K562 (cell line): ENCODE measurements around the gene OR7C2. TPM values are rescaled to one million over a fixed set of nuclear protein-coding genes. Genes with fewer than 3 reads are reported as not detected.
"Not testable (repeated sequence)": the region's sequence is repeated elsewhere in the genome, so short reads cannot be mapped to it uniquely, and the experiment has no call there.

Experiments
- ATAC-seq: fragments of 200-7000 bp; cut with Tn5 transposase; 3 replicates; pipeline ENCODE4 v1.9.1; 2020; ENCODE audit warnings: moderate library complexity
- BruUV-seq: library from RNA; stranded (reverse); fragments of 400-500 nt; replicated peaks from 2 replicates; lab custom pipeline; 2021; lab: Mats Ljungman, UMichigan
- CTCF ChIA-PET: fragments of 300-600 bp; formaldehyde crosslinking; extraction: SDS; loops from one replicate; lab custom pipeline; 2021; ENCODE audit warnings: low intra/inter-chr PET ratio; lab: Yijun Ruan, JAX
- POLR2A ChIA-PET: fragments of 300-600, 350-650 bp; sonication (Branson Sonifier 250); formaldehyde crosslinking; extraction: SDS; loops from one replicate; lab custom pipeline; 2021; ENCODE audit warnings: antibody characterized with exemption, inconsistent platforms; lab: Yijun Ruan, JAX
- DNase-seq, 4 experiments: peaks; one replicate each; pipeline versions ENCODE4 v3.0.0 to v3.0.0-alpha.2; 2011 to 2018; ENCODE audit warnings: low spot score in 3 of 4, mixed read lengths in 3 of 4; ENCODE audit errors: extremely low read depth in 1 of 4
- FAIRE-seq: peaks from 2 replicates; lab custom pipeline; 2011; peaks lifted over from hg19 to GRCh38; lab: Jason Lieb, UNC
- H2AFZ ChIP-seq: 2 replicates; pipeline ENCODE4 v1.6.0; 2011; ENCODE audit warnings: low read depth, low read length, control low read depth, inconsistent platforms
- H3K27ac ChIP-seq: fragments of 200-600 bp; 3 replicates; pipeline ENCODE4 v1.8.0; 2011; ENCODE audit warnings: low read depth, mild to moderate bottlenecking, control low read depth, inconsistent platforms, low read length, moderate library complexity, mixed read lengths; ENCODE audit errors: extremely low read depth
- H3K27me3 ChIP-seq, 2 experiments: fragments of 300-600 bp in 1 of 2; 2 replicates in 1 of 2; 3 replicates in 1 of 2; pipeline versions ENCODE4 v1.6.0 to v1.8.0; 2011; ENCODE audit warnings: inconsistent platforms in 2 of 2, low read length in 2 of 2, mild to moderate bottlenecking in 1 of 2, mixed read lengths in 1 of 2, moderate library complexity in 1 of 2; ENCODE audit not compliant: control insufficient read depth in 2 of 2, insufficient read depth in 2 of 2
- H3K36me3 ChIP-seq: fragments of 300-600 bp; 3 replicates; pipeline ENCODE4 v1.8.0; 2011; ENCODE audit warnings: mild to moderate bottlenecking, low read length, inconsistent platforms; ENCODE audit not compliant: control insufficient read depth, insufficient read depth
- H3K4me1 ChIP-seq, 2 experiments: fragments of 200-600 bp in 1 of 2; replicated peaks in 1 of 2; 2 replicates in 1 of 2; 3 replicates in 1 of 2; pipeline versions ENCODE4 v1.5.1 to v1.8.0; 2011; ENCODE audit warnings: inconsistent platforms in 2 of 2, low read length in 2 of 2, mild to moderate bottlenecking in 1 of 2, mixed read lengths in 1 of 2, moderate library complexity in 1 of 2; ENCODE audit not compliant: control insufficient read depth in 2 of 2, insufficient read depth in 2 of 2
- H3K4me2 ChIP-seq: 2 replicates; pipeline ENCODE4 v1.6.1; 2011; ENCODE audit warnings: low read length, control low read depth, inconsistent platforms, mixed read lengths; ENCODE audit not compliant: insufficient read depth
- H3K4me3 ChIP-seq: fragments of 200-600 bp; sonication (generic), shearing (Covaris generic); 2 replicates; pipeline ENCODE4 v1.5.1; 2016; ENCODE audit warnings: control low read depth, inconsistent platforms
- H3K79me2 ChIP-seq: fragments of 200-600 bp; 3 replicates; pipeline ENCODE4 v1.8.0; 2011; ENCODE audit warnings: low read length, inconsistent platforms; ENCODE audit not compliant: control insufficient read depth, insufficient read depth
- H3K9ac ChIP-seq, 2 experiments: 2 replicates each; pipeline versions ENCODE4 v1.6.0 to v1.6.1; 2011; ENCODE audit warnings: low read depth in 2 of 2, low read length in 2 of 2, control low read depth in 1 of 2, inconsistent platforms in 1 of 2, mild to moderate bottlenecking in 1 of 2, mixed read lengths in 1 of 2; ENCODE audit not compliant: insufficient read depth in 1 of 2
- H3K9me1 ChIP-seq: one replicate; pipeline ENCODE4 v1.6.0; 2011; ENCODE audit warnings: inconsistent platforms, mild to moderate bottlenecking, low read length, moderate library complexity; ENCODE audit not compliant: control insufficient read depth, insufficient read depth
- H3K9me3 ChIP-seq: replicated peaks from 2 replicates; pipeline ENCODE4 v1.5.1; 2011; ENCODE audit warnings: low read depth, low read length, inconsistent platforms; ENCODE audit not compliant: control insufficient read depth, insufficient read depth
- H4K20me1 ChIP-seq: replicated peaks from 2 replicates; pipeline ENCODE4 v1.6.1; 2011; ENCODE audit warnings: low read length, inconsistent platforms, mixed read lengths; ENCODE audit not compliant: control insufficient read depth, insufficient read depth
- BACH1 ChIP-seq: fragments of 200-800 bp; sonication (Bioruptor generic); IDR thresholded peaks from 2 replicates; pipeline ENCODE4 v1.6.1; 2016; ENCODE audit warnings: missing genetic modification characterization, missing compliant biosample characterization
- DMBX1 ChIP-seq: fragments of 250-450 bp; sonication (Bioruptor Pico); IDR thresholded peaks from 2 replicates; pipeline ENCODE4 v1.8.0; 2022; ENCODE audit warnings: inconsistent platforms, mild to moderate bottlenecking, moderate library complexity, borderline replicate concordance
- ERF ChIP-seq: fragments of 450-650 bp; formaldehyde crosslinking; IDR thresholded peaks from 2 replicates; pipeline ENCODE4 v1.4.0; 2020; ENCODE audit warnings: mild to moderate bottlenecking, mixed read lengths
- GTF2A2 ChIP-seq: IDR thresholded peaks from 2 replicates; pipeline ENCODE4 v1.6.1; 2016; ENCODE audit warnings: mild to moderate bottlenecking, missing genetic modification characterization, missing compliant biosample characterization
- RBM17 ChIP-seq: fragments of 200-400 bp; formaldehyde crosslinking; IDR thresholded peaks from 2 replicates; pipeline ENCODE4 v1.6.1; 2017; ENCODE audit warnings: low read depth, mild to moderate bottlenecking, low read length, borderline replicate concordance
- ZKSCAN8 ChIP-seq: fragments of 200-800 bp; sonication (Bioruptor generic); IDR thresholded peaks from 2 replicates; pipeline ENCODE4 v1.6.1; 2016; ENCODE audit warnings: missing genetic modification characterization, missing compliant biosample characterization
- ZNF124 ChIP-seq: sonication (generic); formaldehyde crosslinking; IDR thresholded peaks from 2 replicates; pipeline ENCODE4 v1.8.1; 2022; ENCODE audit warnings: missing genetic modification reagents
- ZNF165 ChIP-seq: fragments of 250-450 bp; sonication (Bioruptor Pico); IDR thresholded peaks from 2 replicates; pipeline ENCODE4 v1.4.0; 2020; ENCODE audit warnings: borderline replicate concordance
- WGBS: fragments of 100-300 bp; shearing (Covaris generic); methylation state at CpG from one replicate; pipeline ENCODE4 v1.1.6; 2016; ENCODE audit warnings: low coverage, mixed read lengths; ENCODE audit not compliant: insufficient coverage; ENCODE audit errors: missing lambda C conversion rate; 5-methylcytosine and 5-hydroxymethylcytosine counted together
- in situ Hi-C: fragments of 300-500 bp; cut with MboI; formaldehyde crosslinking; loops from 4 replicates; pipeline ENCODE4 v1.15.0; 2018; ENCODE audit warnings: inconsistent platforms, mixed read lengths
- intact Hi-C: fragments of 100-400 bp; cut with micrococcal nuclease; formaldehyde crosslinking; loops from 2 replicates; pipeline ENCODE4 v1.14.2; 2022
- polyA plus RNA-seq, 8 experiments: library from polyadenylated mRNA; depleted of rRNA in 4 of 8; stranded (reverse) in 5 of 8; unstranded in 3 of 8; fragments of >200 nt; fragmentation: Nextera tagmentation in 2 of 8; fragmentation: Illumina TruSeq in 1 of 8; extraction: Ambion mirVana in 2 of 8; extraction: Trizol in 1 of 8; gene quantifications; 2 replicates each; pipeline versions ENCODE4 v1.2.1 to v1.2.3, GENCODE V29; 2011 to 2014; ENCODE audit warnings: inconsistent platforms in 1 of 8, missing spikeins in 1 of 8
- total RNA-seq, 7 experiments: library from RNA; depleted of rRNA in 6 of 7; stranded (reverse); fragments of >200 nt in 6 of 7; fragmentation: Illumina TruSeq in 2 of 7; extraction: Trizol in 2 of 7; gene quantifications; 2 replicates each; pipeline versions ENCODE4 v1.2.1 to v1.2.3, GENCODE V29; 2011 to 2021; ENCODE audit warnings: low replicate concordance in 1 of 7
- TF ChIP-seq, protein P1 (sequence below): fragments of 450-650 bp; IDR thresholded peaks from 2 replicates; pipeline ENCODE4 v1.7.1; 2018; ENCODE audit warnings: mild to moderate bottlenecking, low read depth; ENCODE audit not compliant: partially characterized antibody
- TF ChIP-seq, protein P2 (sequence below): sonication (generic); formaldehyde crosslinking; IDR thresholded peaks from 2 replicates; pipeline ENCODE4 v1.9.0; 2022; ENCODE audit warnings: mild to moderate bottlenecking, missing genetic modification reagents
- TF ChIP-seq, protein P3 (sequence below): conservative IDR thresholded peaks from 2 replicates; pipeline ENCODE4 v1.6.1; 2011; ENCODE audit warnings: low read depth, mild to moderate bottlenecking, low read length; ENCODE audit not compliant: control insufficient read depth

OR7C2 gene
- total and polyA plus RNA-seq, 9 of the 15 experiments (the other 6 are each of a cell fraction or from before 2014, with no cell fraction given) = not detected

DNA sequence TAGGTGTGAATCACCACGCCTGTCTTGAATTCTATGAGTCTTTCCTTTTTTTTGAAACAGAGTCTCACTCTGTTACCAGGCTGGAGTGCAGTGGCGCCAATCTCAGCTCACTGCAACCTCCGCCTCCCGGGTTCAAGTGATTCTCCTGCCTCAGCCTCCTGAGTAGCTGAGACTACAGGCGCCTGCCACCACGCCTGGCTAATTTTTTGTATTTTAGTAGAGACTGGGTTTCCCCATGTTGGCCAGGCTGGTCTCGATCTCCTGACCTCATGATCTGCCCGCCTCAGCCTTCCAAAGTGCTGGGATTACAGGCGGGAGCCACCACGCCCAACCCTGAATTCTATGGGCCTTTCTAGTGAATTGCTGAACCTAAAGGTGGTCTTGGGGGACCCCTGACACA lies 8.1 kb downstream of the OR7C2 start:
- H3K27me3 ChIP-seq = peaks cover 0 to 23% of the 10 kb centered on the region in 2 experiments; a peak in 2 of 5 replicates
- FAIRE-seq, ATAC-seq, H3K4me1 ChIP-seq, CTCF ChIA-PET, intact Hi-C loops, DNase-seq, H3K9ac ChIP-seq, H3K9me3 ChIP-seq, BruUV-seq, H3K9me1 ChIP-seq, H3K4me3 ChIP-seq, H2AFZ ChIP-seq, H4K20me1 ChIP-seq, H3K36me3 ChIP-seq, in situ Hi-C loops, H3K4me2 ChIP-seq, H3K27ac ChIP-seq, H3K79me2 ChIP-seq: not testable (repeated sequence)
- POLR2A ChIA-PET = interaction anchor here (1.0 kb wide), 1 partner anchor 18 kb away, joined by 3 read pairs; no protein-coding TSS in a partner anchor
- 1% methylated on average over 8 of the region's 10 CpGs for WGBS

DNA sequence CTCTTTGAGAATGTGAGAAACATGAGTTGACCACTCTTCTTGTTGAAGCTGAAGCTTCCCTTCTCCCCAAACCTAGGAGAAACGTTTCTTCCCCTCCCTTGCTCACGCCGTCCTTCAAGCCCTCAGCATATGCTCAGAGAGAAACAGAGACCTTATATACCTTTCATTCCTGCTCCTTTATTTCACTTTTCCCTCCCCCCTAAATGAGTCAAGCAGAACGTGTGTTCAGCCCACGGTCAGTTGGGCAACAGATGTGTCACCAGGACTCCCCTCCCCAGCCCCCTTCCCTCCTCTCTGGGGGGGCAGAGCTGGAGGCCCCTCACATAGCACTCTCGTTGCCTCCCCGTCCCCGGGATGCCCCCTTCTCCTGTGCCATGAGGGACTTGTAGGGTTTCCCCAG lies 8.6 kb downstream of the OR7C2 start:
- no TSS peak for BruUV-seq
- Histone ChIP-seq H3K9me1 (no peaks in the 10 kb centered on the region), H3K4me1 (peaks cover 0 to 8% of the 10 kb centered on the region in 2 experiments; a peak in 2 of 5 replicates), H3K4me3 (no peak overlapping the region), H3K4me2 (no peak overlapping the region), H3K9me3 (no peaks in the 10 kb centered on the region), H4K20me1 (no peaks in the 10 kb centered on the region), H3K36me3 (no peaks in the 10 kb centered on the region), H3K27ac (no peak overlapping the region), H2AFZ (no peak overlapping the region), H3K79me2 (no peaks in the 10 kb centered on the region), H3K27me3 (peaks cover 0 to 23% of the 10 kb centered on the region in 2 experiments; a peak in 2 of 5 replicates), H3K9ac (no peak overlapping the region)
- ChIA-PET CTCF (no interaction called here), POLR2A (interaction anchor here (0.6 to 1.0 kb wide), 2 partner anchors 18 to 26 kb away, joined by 3 to 4 read pairs; no protein-coding TSS in a partner anchor)
- FAIRE-seq = no peak
- WGBS = 0% methylated on average over 3 of the region's 8 CpGs
- DNase-seq = no peak
- ATAC-seq = no peak
- intact Hi-C loops (no loop called here), in situ Hi-C loops (no loop called here)
- TF ChIP-seq, protein P1, sequence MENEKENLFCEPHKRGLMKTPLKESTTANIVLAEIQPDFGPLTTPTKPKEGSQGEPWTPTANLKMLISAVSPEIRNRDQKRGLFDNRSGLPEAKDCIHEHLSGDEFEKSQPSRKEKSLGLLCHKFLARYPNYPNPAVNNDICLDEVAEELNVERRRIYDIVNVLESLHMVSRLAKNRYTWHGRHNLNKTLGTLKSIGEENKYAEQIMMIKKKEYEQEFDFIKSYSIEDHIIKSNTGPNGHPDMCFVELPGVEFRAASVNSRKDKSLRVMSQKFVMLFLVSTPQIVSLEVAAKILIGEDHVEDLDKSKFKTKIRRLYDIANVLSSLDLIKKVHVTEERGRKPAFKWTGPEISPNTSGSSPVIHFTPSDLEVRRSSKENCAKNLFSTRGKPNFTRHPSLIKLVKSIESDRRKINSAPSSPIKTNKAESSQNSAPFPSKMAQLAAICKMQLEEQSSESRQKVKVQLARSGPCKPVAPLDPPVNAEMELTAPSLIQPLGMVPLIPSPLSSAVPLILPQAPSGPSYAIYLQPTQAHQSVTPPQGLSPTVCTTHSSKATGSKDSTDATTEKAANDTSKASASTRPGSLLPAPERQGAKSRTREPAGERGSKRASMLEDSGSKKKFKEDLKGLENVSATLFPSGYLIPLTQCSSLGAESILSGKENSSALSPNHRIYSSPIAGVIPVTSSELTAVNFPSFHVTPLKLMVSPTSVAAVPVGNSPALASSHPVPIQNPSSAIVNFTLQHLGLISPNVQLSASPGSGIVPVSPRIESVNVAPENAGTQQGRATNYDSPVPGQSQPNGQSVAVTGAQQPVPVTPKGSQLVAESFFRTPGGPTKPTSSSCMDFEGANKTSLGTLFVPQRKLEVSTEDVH = no peak
- TF ChIP-seq DMBX1 (CRISPR knock-in tag) (no peak), ZKSCAN8 (CRISPR knock-in tag) (no peak), ZNF165 (no peak), BACH1 (no peak), RBM17 (no peak), ERF (CRISPR knock-in tag) (no peak), ZNF124 (CRISPR knock-in tag) (no peak), GTF2A2 (tag) (no peak)
- TF ChIP-seq, protein P2, sequence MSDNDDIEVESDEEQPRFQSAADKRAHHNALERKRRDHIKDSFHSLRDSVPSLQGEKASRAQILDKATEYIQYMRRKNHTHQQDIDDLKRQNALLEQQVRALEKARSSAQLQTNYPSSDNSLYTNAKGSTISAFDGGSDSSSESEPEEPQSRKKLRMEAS (CRISPR knock-in tag) = no peak
- TF ChIP-seq, protein P3, sequence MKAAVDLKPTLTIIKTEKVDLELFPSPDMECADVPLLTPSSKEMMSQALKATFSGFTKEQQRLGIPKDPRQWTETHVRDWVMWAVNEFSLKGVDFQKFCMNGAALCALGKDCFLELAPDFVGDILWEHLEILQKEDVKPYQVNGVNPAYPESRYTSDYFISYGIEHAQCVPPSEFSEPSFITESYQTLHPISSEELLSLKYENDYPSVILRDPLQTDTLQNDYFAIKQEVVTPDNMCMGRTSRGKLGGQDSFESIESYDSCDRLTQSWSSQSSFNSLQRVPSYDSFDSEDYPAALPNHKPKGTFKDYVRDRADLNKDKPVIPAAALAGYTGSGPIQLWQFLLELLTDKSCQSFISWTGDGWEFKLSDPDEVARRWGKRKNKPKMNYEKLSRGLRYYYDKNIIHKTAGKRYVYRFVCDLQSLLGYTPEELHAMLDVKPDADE = no peak
